ENCODE measurements around the gene MOG.
A peak's percentile ranks its signal among the peaks of the same experiment; 100 is the strongest.

The MOG gene

DNA sequence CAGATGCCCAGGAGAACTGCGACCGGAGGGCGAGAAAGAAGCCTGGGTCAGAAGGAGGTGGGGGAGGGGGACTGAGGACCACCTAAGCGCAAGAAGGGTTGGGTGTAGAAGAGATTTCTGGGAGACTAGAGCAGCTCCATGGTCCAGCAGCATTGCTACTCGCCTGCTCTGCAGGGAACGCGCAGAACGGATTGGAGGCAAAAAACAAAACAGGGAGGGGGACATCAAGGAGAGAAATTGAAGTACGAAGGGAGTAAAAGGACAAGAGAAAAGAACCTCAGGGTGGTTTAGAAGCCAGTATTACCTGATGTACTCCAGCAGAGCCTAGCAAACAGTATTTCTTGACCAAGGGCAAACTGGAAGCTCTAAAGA lies 23.4 kb upstream of the MOG start:
- Histone ChIP-seq H3K36me3 (ENCODE audit: control insufficient read depth in 5 of 5, insufficient read depth in 5 of 5, low read length in 5 of 5) (no peaks in the 10 kb centered on the region), H3K27me3 (ENCODE audit: control insufficient read depth in 5 of 5, insufficient read depth in 4 of 5, low read length in 5 of 5) (peaks cover 0 to 11% (median 3%) of the 10 kb centered on the region in 5 donors), H3K4me3 (ENCODE audit: low read depth in 1 of 5, low read length in 5 of 5) (peak overlapping the region; percentile 61 to 82 (median 69)), H3K4me1 (ENCODE audit: control insufficient read depth in 5 of 5, insufficient read depth in 5 of 5, low read length in 5 of 5) (peaks cover 4 to 33% (median 25%) of the 10 kb centered on the region in 5 donors), H3K27ac (ENCODE audit: low read depth, low read length) (no peak overlapping the region), H3K9me3 (ENCODE audit: control insufficient read depth in 5 of 5, low read length in 5 of 5) (no peaks in the 10 kb centered on the region), H3K9ac (ENCODE audit: low read length in 5 of 5) (peak overlapping the region in 3 of 5 donors; percentile 7 to 71 (median 17))

GRCh38 chr6:29637247-29637646 lies 19.6 kb upstream of the MOG start:
- no peaks in the 10 kb centered on the region for H3K9me3 ChIP-seq (ENCODE audit: control insufficient read depth in 5 of 5, low read length in 5 of 5)
- H3K4me3 ChIP-seq (ENCODE audit: low read depth in 1 of 5, low read length in 5 of 5): no peak overlapping the region
- H3K4me1 ChIP-seq (ENCODE audit: control insufficient read depth in 5 of 5, insufficient read depth in 5 of 5, low read length in 5 of 5): peaks cover 2 to 15% (median 10%) of the 10 kb centered on the region in 5 donors
- H3K27me3 ChIP-seq (ENCODE audit: control insufficient read depth in 5 of 5, insufficient read depth in 4 of 5, low read length in 5 of 5): no peaks in the 10 kb centered on the region
- H3K27ac ChIP-seq (ENCODE audit: low read depth, low read length): no peak overlapping the region
- H3K9ac ChIP-seq (ENCODE audit: low read length in 5 of 5): no peak overlapping the region
- H3K36me3 ChIP-seq (ENCODE audit: control insufficient read depth in 5 of 5, insufficient read depth in 5 of 5, low read length in 5 of 5): no peaks in the 10 kb centered on the region

DNA sequence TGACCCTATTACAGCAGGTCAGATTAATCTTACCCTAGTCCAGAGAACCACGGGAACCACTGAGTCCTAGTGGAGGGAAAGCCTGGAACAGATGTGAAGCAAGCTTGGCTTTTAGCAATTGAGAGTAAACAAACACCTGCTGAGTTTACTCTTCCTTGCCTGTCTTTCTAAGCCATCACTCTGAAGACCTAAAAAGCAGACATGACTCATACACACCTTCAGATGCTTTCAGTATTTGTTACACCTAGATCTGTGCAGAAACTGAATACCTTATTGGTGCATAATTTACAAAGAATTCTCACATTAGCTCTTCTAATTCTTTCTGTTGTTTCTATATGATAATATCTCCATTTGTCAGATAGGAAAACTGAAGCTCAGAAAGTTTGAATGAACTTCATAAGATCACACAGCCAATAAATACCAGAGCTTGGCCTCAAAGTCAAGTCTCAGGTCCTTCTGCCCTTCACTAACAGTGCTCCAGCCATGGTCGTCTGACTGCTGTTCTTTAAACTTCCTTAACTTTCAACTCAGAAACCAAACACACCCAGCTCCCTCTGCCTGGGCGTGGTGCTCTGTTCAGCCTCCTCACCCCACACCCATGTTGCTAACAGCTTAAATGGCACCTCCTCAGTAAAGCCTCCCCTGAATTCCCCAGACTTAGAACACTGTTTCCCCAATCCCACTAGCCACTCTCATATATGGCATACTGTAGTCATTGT lies 15.3 kb upstream of the MOG start:
- Histone ChIP-seq H3K9me3 (ENCODE audit: control insufficient read depth in 5 of 5, low read length in 5 of 5) (no peaks in the 10 kb centered on the region), H3K27ac (ENCODE audit: low read depth, low read length) (no peak overlapping the region), H3K9ac (ENCODE audit: low read length in 5 of 5) (no peak overlapping the region), H3K4me1 (ENCODE audit: control insufficient read depth in 5 of 5, insufficient read depth in 5 of 5, low read length in 5 of 5) (no peaks in the 10 kb centered on the region), H3K27me3 (ENCODE audit: control insufficient read depth in 5 of 5, insufficient read depth in 4 of 5, low read length in 5 of 5) (no peaks in the 10 kb centered on the region), H3K36me3 (ENCODE audit: control insufficient read depth in 5 of 5, insufficient read depth in 5 of 5, low read length in 5 of 5) (no peaks in the 10 kb centered on the region), H3K4me3 (ENCODE audit: low read depth in 1 of 5, low read length in 5 of 5) (no peak overlapping the region)

GRCh38 chr6:29647927-29648642 lies 8.8 kb upstream of the MOG start:
- H3K4me1 ChIP-seq (ENCODE audit: control insufficient read depth in 5 of 5, insufficient read depth in 5 of 5, low read length in 5 of 5): peaks cover 0 to 11% (median 9%) of the 10 kb centered on the region in 5 donors
- H3K4me3 ChIP-seq (ENCODE audit: low read depth in 1 of 5, low read length in 5 of 5): no peak overlapping the region
- no peak overlapping the region for H3K27ac ChIP-seq (ENCODE audit: low read depth, low read length)
- no peaks in the 10 kb centered on the region for H3K27me3 ChIP-seq (ENCODE audit: control insufficient read depth in 5 of 5, insufficient read depth in 4 of 5, low read length in 5 of 5)
- H3K36me3 ChIP-seq (ENCODE audit: control insufficient read depth in 5 of 5, insufficient read depth in 5 of 5, low read length in 5 of 5): no peaks in the 10 kb centered on the region
- no peaks in the 10 kb centered on the region for H3K9me3 ChIP-seq (ENCODE audit: control insufficient read depth in 5 of 5, low read length in 5 of 5)
- H3K9ac ChIP-seq (ENCODE audit: low read length in 5 of 5): no peak overlapping the region

DNA sequence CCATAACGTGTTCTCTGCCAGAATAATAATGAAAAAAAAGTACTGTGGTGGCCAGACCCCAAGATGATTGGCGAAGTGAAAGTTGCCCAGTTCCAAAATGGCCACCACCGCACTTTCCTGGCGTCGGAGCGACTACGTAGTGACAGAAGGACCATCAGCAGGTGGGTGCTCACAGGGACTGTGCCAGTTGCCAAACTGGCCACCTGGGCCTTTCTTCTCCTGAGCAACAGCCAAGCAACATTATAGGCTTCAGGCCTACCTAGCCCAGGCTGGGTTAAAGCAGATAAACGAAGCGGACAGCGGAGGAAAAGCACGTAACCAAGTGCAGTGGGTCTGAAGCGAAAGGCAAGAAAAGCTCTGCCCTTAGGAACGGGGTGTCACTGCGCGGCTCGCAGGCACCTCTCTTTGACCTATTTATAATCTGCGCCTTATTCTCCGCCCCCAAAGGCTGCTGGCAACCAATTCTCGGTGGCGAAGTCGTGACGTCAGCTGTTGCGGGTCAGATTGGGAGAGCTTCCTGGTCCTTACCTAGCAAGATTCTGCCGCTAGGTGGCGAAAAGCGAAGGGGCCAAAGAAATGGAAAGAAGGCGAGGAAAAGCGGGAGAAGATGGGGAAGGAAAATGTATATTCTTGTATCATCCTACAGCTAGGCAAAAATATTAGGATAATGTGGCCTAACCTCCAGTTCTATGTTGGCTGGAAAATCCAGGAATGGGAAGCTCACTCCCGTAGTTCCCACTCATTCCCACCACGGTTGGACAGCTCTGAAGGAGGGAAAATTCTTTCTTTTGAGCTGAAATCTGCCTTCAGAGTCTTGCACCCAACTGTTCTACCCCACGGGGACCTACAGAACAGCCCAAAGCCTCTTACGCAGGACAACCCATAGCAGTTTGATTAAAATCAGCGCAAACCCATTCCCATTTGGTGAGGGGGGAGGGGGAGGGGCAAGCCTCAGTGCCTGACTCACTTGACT lies 6.9 kb upstream of the MOG start:
- peaks cover 0 to 11% (median 10%) of the 10 kb centered on the region in 5 donors for H3K4me1 ChIP-seq (ENCODE audit: control insufficient read depth in 5 of 5, insufficient read depth in 5 of 5, low read length in 5 of 5)
- H3K4me3 ChIP-seq (ENCODE audit: low read depth in 1 of 5, low read length in 5 of 5): peak overlapping the region; percentile 69 to 92 (median 91)
- H3K36me3 ChIP-seq (ENCODE audit: control insufficient read depth in 5 of 5, insufficient read depth in 5 of 5, low read length in 5 of 5): no peaks in the 10 kb centered on the region
- H3K27ac ChIP-seq (ENCODE audit: low read depth, low read length): peak overlapping the region; percentile 73
- H3K9me3 ChIP-seq (ENCODE audit: control insufficient read depth in 5 of 5, low read length in 5 of 5): no peaks in the 10 kb centered on the region
- H3K27me3 ChIP-seq (ENCODE audit: control insufficient read depth in 5 of 5, insufficient read depth in 4 of 5, low read length in 5 of 5): peaks cover 0 to 5% (median 1%) of the 10 kb centered on the region in 5 donors
- H3K9ac ChIP-seq (ENCODE audit: low read length in 5 of 5): peak overlapping the region; percentile 31 to 91 (median 71)

- Histone ChIP-seq H3K4me1 (ENCODE audit: control insufficient read depth in 5 of 5, insufficient read depth in 5 of 5, low read length in 5 of 5) (peaks cover 0 to 11% (median 10%) of the 10 kb centered on the region in 5 donors), H3K27ac (ENCODE audit: low read depth, low read length) (no peak overlapping the region), H3K9ac (ENCODE audit: low read length in 5 of 5) (no peak overlapping the region), H3K36me3 (ENCODE audit: control insufficient read depth in 5 of 5, insufficient read depth in 5 of 5, low read length in 5 of 5) (no peaks in the 10 kb centered on the region), H3K9me3 (ENCODE audit: control insufficient read depth in 5 of 5, low read length in 5 of 5) (no peaks in the 10 kb centered on the region), H3K27me3 (ENCODE audit: control insufficient read depth in 5 of 5, insufficient read depth in 4 of 5, low read length in 5 of 5) (peaks cover 0 to 6% (median 3%) of the 10 kb centered on the region in 5 donors), H3K4me3 (ENCODE audit: low read depth in 1 of 5, low read length in 5 of 5) (no peak overlapping the region)
Observed at GRCh38 chr6:29651413-29652197, 5.3 kb upstream of the MOG start.

DNA sequence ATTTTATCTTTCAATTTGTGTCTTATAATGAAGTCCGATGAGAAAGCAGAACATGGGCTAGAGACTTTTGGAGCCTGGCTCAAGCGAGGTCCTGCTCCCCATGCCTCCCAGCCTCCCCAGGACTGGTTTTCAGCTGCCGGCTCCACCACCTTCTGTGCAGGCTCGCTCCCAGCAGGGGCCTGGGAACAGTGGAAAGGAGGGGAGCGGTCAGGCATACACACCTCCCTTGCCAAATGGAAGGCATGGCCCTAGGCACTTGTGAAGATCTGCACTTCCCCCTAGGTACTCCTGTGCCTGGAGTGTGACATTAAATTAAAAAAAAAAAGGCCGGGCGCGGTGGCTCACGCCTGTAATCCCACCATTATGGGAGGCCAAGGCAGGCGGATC lies 4.7 kb upstream of the MOG start:
- Histone ChIP-seq H3K27me3 (ENCODE audit: control insufficient read depth in 5 of 5, insufficient read depth in 4 of 5, low read length in 5 of 5) (peaks cover 3 to 8% (median 5%) of the 10 kb centered on the region in 5 donors), H3K9ac (ENCODE audit: low read length in 5 of 5) (no peak overlapping the region), H3K9me3 (ENCODE audit: control insufficient read depth in 5 of 5, low read length in 5 of 5) (no peaks in the 10 kb centered on the region), H3K36me3 (ENCODE audit: control insufficient read depth in 5 of 5, insufficient read depth in 5 of 5, low read length in 5 of 5) (no peaks in the 10 kb centered on the region), H3K27ac (ENCODE audit: low read depth, low read length) (no peak overlapping the region), H3K4me3 (ENCODE audit: low read depth in 1 of 5, low read length in 5 of 5) (no peak overlapping the region), H3K4me1 (ENCODE audit: control insufficient read depth in 5 of 5, insufficient read depth in 5 of 5, low read length in 5 of 5) (peaks cover 0 to 11% (median 10%) of the 10 kb centered on the region in 5 donors)

GRCh38 chr6:29653452-29654038 lies 3.3 kb upstream of the MOG start:
- Histone ChIP-seq H3K27ac (ENCODE audit: low read depth, low read length) (no peak overlapping the region), H3K9ac (ENCODE audit: low read length in 5 of 5) (no peak overlapping the region)

DNA sequence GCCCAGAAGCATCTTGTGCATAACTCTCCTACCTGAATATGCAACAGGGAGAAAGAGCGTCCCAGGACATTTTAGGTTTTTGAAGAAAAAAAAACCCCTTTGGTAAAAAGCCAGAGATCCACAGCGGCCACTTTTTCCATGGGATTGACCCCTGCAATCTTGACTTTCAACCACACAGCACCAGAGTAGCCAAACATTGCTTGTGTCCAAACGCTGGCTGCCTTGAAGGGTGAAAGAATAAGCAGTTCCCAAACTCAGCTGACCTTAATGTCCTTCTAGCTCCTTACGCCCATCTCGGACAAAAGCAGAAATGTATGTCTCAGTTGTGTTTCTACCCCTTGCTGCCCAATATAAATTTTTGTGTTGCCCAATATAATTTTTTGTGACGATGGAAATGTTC lies 1.2 kb upstream of the MOG start:
- Histone ChIP-seq H3K9ac (ENCODE audit: low read length in 5 of 5) (no peak overlapping the region), H3K9me3 (ENCODE audit: control insufficient read depth in 5 of 5, low read length in 5 of 5) (no peaks in the 10 kb centered on the region), H3K27me3 (ENCODE audit: control insufficient read depth in 5 of 5, insufficient read depth in 4 of 5, low read length in 5 of 5) (peaks cover 7 to 13% (median 11%) of the 10 kb centered on the region in 5 donors), H3K4me3 (ENCODE audit: low read depth in 1 of 5, low read length in 5 of 5) (no peak overlapping the region), H3K36me3 (ENCODE audit: control insufficient read depth in 5 of 5, insufficient read depth in 5 of 5, low read length in 5 of 5) (no peaks in the 10 kb centered on the region), H3K4me1 (ENCODE audit: control insufficient read depth in 5 of 5, insufficient read depth in 5 of 5, low read length in 5 of 5) (peaks cover 0 to 2% (median 0%) of the 10 kb centered on the region in 5 donors), H3K27ac (ENCODE audit: low read depth, low read length) (no peak overlapping the region)

More at GRCh38 chr6:29653452-29654038, 3.3 kb upstream of the MOG start:
- H3K36me3 ChIP-seq (ENCODE audit: control insufficient read depth in 5 of 5, insufficient read depth in 5 of 5, low read length in 5 of 5): no peaks in the 10 kb centered on the region
- H3K9me3 ChIP-seq (ENCODE audit: control insufficient read depth in 5 of 5, low read length in 5 of 5): no peaks in the 10 kb centered on the region
- H3K27me3 ChIP-seq (ENCODE audit: control insufficient read depth in 5 of 5, insufficient read depth in 4 of 5, low read length in 5 of 5): peaks cover 3 to 13% (median 7%) of the 10 kb centered on the region in 5 donors
- H3K4me3 ChIP-seq (ENCODE audit: low read depth in 1 of 5, low read length in 5 of 5): no peak overlapping the region
- peaks cover 0 to 11% (median 10%) of the 10 kb centered on the region in 5 donors for H3K4me1 ChIP-seq (ENCODE audit: control insufficient read depth in 5 of 5, insufficient read depth in 5 of 5, low read length in 5 of 5)

All from subcutaneous abdominal adipose tissue (tissue), 5 donors.